WTC11 (cell line): ENCODE data around the gene SCD5.

Source experiments
- ELF4 ChIP-seq: sonication (generic); formaldehyde crosslinking; IDR thresholded peaks from 2 replicates; pipeline ENCODE4 v1.8.1; 2022; ENCODE audit warnings: low read depth, mild to moderate bottlenecking, moderate library complexity, missing genetic modification reagents
- MXD4 ChIP-seq: fragments of 250-450 bp; sonication (Bioruptor Pico); IDR thresholded peaks from 2 replicates; pipeline ENCODE4 v1.8.0; 2021; ENCODE audit warnings: mild to moderate bottlenecking, moderate library complexity, borderline replicate concordance
- NR1H2 ChIP-seq: sonication (generic); formaldehyde crosslinking; IDR thresholded peaks from 2 replicates; pipeline ENCODE4 v1.9.0; 2021; ENCODE audit warnings: mild to moderate bottlenecking, moderate library complexity, missing genetic modification reagents
- NR3C1 ChIP-seq: sonication (generic); formaldehyde crosslinking; conservative IDR thresholded peaks from 2 replicates; pipeline ENCODE4 v1.8.1; 2023; ENCODE audit warnings: low read depth, mild to moderate bottlenecking, missing genetic modification reagents
- ZNF121 ChIP-seq: sonication (generic); formaldehyde crosslinking; IDR thresholded peaks from 2 replicates; pipeline ENCODE4 v1.8.0; 2023; ENCODE audit warnings: missing genetic modification reagents
- ZNF138 ChIP-seq: sonication (generic); formaldehyde crosslinking; conservative IDR thresholded peaks from 2 replicates; pipeline ENCODE4 v1.8.1; 2022; ENCODE audit warnings: mild to moderate bottlenecking, moderate library complexity, missing genetic modification reagents
- TF ChIP-seq, protein P1 (sequence below): fragments of 200-600 bp; IDR thresholded peaks from 2 replicates; pipeline ENCODE4 v1.8.0; 2022; ENCODE audit warnings: antibody characterized with exemption
- TF ChIP-seq, protein P2 (sequence below): sonication (generic); formaldehyde crosslinking; IDR thresholded peaks from 2 replicates; pipeline ENCODE4 v1.8.1; 2022; ENCODE audit warnings: mild to moderate bottlenecking, moderate library complexity, missing genetic modification reagents
- TF ChIP-seq, protein P3 (sequence below): sonication (generic); formaldehyde crosslinking; conservative IDR thresholded peaks from 2 replicates; pipeline ENCODE4 v1.8.1; 2022; ENCODE audit warnings: mild to moderate bottlenecking, missing genetic modification reagents
- TF ChIP-seq, protein P4 (sequence below): sonication (generic); formaldehyde crosslinking; IDR thresholded peaks from 2 replicates; pipeline ENCODE4 v1.8.1; 2023; ENCODE audit warnings: mild to moderate bottlenecking, missing genetic modification reagents, moderate library complexity

DNA sequence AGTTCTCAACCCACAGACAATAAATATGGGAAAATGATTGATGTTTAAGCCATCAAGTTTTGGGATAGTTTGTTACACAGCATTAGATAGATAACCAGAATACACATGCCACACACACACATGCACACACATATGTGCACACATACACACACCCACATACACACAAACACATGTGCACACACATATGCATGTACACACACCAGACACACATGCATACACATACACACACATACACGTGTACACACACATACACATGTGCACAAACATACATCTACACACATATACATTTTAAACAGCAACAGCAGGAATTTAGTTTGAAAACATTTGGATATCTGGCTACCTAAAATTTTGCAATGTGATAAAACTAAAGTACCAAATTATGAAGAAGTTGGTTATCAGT is 194.1 kb downstream of the SCD5 start:
- TF ChIP-seq MXD4 (CRISPR knock-in tag) (no peak), NR3C1 (no peak), ELF4 (CRISPR knock-in tag) (no peak), ZNF138 (CRISPR knock-in tag) (no peak), ZNF121 (CRISPR knock-in tag) (no peak), NR1H2 (no peak)
- TF ChIP-seq, protein P1, sequence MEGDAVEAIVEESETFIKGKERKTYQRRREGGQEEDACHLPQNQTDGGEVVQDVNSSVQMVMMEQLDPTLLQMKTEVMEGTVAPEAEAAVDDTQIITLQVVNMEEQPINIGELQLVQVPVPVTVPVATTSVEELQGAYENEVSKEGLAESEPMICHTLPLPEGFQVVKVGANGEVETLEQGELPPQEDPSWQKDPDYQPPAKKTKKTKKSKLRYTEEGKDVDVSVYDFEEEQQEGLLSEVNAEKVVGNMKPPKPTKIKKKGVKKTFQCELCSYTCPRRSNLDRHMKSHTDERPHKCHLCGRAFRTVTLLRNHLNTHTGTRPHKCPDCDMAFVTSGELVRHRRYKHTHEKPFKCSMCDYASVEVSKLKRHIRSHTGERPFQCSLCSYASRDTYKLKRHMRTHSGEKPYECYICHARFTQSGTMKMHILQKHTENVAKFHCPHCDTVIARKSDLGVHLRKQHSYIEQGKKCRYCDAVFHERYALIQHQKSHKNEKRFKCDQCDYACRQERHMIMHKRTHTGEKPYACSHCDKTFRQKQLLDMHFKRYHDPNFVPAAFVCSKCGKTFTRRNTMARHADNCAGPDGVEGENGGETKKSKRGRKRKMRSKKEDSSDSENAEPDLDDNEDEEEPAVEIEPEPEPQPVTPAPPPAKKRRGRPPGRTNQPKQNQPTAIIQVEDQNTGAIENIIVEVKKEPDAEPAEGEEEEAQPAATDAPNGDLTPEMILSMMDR = no peak
- TF ChIP-seq, protein P2, sequence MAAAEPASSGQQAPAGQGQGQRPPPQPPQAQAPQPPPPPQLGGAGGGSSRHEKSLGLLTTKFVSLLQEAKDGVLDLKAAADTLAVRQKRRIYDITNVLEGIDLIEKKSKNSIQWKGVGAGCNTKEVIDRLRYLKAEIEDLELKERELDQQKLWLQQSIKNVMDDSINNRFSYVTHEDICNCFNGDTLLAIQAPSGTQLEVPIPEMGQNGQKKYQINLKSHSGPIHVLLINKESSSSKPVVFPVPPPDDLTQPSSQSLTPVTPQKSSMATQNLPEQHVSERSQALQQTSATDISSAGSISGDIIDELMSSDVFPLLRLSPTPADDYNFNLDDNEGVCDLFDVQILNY (CRISPR knock-in tag) = no peak
- TF ChIP-seq, protein P3, sequence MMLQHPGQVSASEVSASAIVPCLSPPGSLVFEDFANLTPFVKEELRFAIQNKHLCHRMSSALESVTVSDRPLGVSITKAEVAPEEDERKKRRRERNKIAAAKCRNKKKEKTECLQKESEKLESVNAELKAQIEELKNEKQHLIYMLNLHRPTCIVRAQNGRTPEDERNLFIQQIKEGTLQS = no peak
- TF ChIP-seq, protein P4, sequence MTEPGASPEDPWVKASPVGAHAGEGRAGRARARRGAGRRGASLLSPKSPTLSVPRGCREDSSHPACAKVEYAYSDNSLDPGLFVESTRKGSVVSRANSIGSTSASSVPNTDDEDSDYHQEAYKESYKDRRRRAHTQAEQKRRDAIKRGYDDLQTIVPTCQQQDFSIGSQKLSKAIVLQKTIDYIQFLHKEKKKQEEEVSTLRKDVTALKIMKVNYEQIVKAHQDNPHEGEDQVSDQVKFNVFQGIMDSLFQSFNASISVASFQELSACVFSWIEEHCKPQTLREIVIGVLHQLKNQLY = no peak
